SK-N-MC (cell line): Measurements from ENCODE around the gene BTBD18.

ENCODE experiments used
- DNase-seq: peaks from one replicate; pipeline ENCODE4 v3.0.0-alpha.2; 2011; ENCODE audit warnings: low read depth, low spot score
- H3K27ac ChIP-seq: fragments of 200-600 bp; sonication (generic); 2 replicates; pipeline ENCODE4 v1.5.1; 2016; ENCODE audit warnings: mixed run types
- H3K36me3 ChIP-seq: fragments of 200-600 bp; sonication (generic); 2 replicates; pipeline ENCODE4 v1.6.1; 2017; ENCODE audit warnings: antibody characterized with exemption, low read length, mixed read lengths; ENCODE audit not compliant: insufficient read depth
- H3K4me3 ChIP-seq: fragments of 200-600 bp; sonication (generic); 2 replicates; pipeline ENCODE4 v1.5.1; 2016
- H3K9ac ChIP-seq: fragments of 200-600 bp; sonication (generic); 2 replicates; pipeline ENCODE4 v1.8.0; 2017; ENCODE audit warnings: mixed run types, mixed read lengths; ENCODE audit not compliant: insufficient read length
- H3K9me3 ChIP-seq: fragments of 200-600 bp; sonication (generic); 2 replicates; pipeline ENCODE4 v1.6.1; 2017; ENCODE audit warnings: low read depth, mild to moderate bottlenecking, antibody characterized with exemption, low read length, moderate library complexity, mixed read lengths
- EZH2 ChIP-seq: fragments of 200-600 bp; sonication (generic); IDR thresholded peaks from one replicate; pipeline ENCODE4 v1.6.1; 2017; ENCODE audit warnings: antibody characterized with exemption
- FOXP2 ChIP-seq: optimal IDR thresholded peaks from 2 replicates; pipeline ENCODE3; 2011; ENCODE audit warnings: mild to moderate bottlenecking, moderate library complexity; ENCODE audit not compliant: insufficient read depth; ENCODE audit errors: extremely low read length, control extremely low read depth
- POLR2AphosphoS5 ChIP-seq: IDR thresholded peaks from 2 replicates; pipeline ENCODE4 v1.6.1; 2012; ENCODE audit warnings: mild to moderate bottlenecking, low read depth, low read length, borderline replicate concordance

BTBD18 gene, protein sequence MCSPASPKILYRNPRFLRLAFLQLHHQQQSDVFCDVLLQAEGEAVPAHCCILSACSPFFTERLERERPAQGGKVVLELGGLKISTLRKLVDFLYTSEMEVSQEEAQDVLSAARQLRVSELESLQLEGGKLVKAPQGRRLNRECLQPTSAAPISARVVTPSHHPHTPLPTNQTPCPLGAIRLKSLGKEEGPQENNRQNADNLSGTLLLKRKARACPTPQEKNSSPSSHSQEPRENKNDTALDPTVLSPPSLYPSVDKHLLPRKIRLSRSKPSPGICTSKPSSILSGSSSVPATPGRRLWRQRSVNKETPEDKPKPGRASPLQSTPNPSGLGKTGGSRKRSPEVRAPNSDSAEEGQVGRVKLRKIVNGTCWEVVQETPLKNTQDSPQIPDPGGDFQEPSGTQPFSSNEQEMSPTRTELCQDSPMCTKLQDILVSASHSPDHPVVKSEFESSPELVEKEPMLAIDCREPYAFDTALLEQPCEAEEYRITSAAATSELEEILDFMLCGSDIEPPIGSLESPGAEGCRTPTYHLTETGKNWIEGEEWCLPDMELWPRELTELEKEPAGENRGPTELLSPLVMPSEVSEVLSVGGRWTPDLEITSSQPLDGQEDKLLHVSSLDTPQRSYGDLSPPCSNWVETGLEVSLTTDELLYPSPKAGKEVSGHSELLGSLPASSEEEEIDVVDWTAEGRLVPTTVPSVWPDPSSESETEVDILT

DNA sequence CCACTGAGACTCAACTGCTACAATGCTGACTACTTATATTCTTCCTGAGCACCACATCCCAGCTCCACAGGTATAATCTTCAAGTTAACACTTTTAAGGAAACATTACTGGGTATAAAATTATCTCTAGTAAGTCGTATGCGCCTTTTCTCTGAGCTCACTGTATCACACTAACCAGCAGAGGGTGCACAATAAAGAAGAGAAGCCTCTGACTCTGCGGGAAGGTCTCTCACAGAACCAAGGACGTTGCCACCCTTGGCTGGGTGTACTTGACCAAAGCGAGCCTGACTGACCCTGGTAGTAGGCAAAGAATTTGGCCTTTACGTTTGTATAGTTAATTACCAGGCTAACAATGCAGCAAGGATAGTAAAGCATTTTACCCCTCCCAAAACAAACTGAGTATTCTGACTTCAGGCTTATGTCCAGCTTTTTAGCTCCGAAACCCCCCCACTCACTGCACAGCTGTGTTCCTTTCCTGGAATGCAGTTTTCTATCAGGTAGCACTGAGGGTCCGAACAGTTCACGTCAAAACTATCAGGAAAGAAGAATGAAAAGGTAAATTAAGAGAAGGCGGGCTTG is at the start of gene BTBD18:
BTBD18 (minus strand) TSS at position 144 of the 578 bp plus-strand sequence. CDS start 631 bp downstream, outside the sequence.
- no peak within 1 kb of the TSS for H3K4me3 ChIP-seq
- no peak for TF ChIP-seq FOXP2
- 0 out of 2 replicates have a peak, but pooled peaks have one; percentile 17 for TF ChIP-seq POLR2AphosphoS5
- TF ChIP-seq EZH2: no peak
- DNase-seq: no peak
- H3K36me3 ChIP-seq: no peaks in the 10 kb centered on the region
- H3K9me3 ChIP-seq: no peaks in the 10 kb centered on the region
- 0 out of 2 replicates have a peak within 1 kb of the TSS, but pooled peaks have one; percentile 25 for H3K27ac ChIP-seq
- H3K9ac ChIP-seq: no peak within 1 kb of the TSS

DNA sequence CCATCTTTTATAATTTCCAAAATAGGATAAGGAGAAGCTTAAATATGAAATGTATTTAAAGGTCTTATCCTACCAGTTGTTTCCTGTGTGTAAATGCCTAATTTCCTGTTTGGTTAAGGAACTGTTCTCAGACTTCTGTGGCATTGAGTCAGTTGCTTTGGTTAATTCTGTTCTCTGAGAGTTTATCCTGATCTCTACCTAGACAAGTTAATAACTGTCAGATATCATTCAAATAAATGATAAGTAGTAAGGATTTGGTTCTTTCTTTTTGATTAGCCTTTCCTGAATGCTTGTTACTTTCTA is 49.5 kb upstream of the BTBD18 start:
- H3K9me3 ChIP-seq: no peaks in the 10 kb centered on the region
- peaks cover 75% of the 10 kb centered on the region for H3K36me3 ChIP-seq
- no peak overlapping the region for H3K27ac ChIP-seq
- H3K4me3 ChIP-seq: no peak overlapping the region
- no peak for DNase-seq
- H3K9ac ChIP-seq: peak overlapping the region; percentile 20
- TF ChIP-seq FOXP2 (no peak), POLR2AphosphoS5 (no peak), EZH2 (no peak)

DNA sequence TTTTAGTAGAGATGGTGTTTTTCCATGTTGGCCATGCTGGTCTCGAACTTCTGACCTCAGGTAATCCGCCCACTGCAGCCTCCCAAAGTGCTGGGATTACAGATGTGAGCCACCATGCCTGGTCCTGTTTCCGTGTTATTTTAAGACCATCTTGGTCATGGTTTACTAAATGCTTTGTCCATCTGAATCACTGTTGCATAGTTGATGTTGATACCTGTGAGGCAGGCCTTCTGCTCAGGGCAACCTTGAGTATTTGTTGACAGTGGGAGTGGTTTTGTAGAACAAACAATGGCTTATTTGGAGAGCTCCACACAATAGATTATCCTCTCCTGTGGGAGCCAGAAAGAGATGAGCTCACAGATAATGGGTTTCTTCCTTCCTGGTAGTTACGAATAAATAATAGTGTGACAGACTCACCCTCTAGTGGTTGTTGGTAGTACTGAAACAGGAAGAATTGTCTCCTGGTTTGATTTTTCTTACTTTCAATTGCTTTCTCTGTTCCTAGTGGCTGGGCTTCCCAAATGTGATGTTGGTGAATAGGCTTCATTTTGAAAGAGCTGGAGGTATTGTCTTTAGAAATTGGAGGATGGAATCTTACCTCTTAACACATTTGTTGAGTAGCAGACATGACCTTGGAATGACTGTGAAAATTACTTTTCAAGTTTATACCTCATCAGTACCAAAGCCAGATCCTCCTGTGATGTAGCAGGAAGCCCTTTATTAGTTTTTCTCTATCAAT is 49.0 kb upstream of the BTBD18 start:
- H3K36me3 ChIP-seq: peaks cover 75% of the 10 kb centered on the region
- no peak for TF ChIP-seq EZH2
- TF ChIP-seq POLR2AphosphoS5: no peak
- TF ChIP-seq FOXP2: no peak
- no peak overlapping the region for H3K4me3 ChIP-seq
- DNase-seq: peak; percentile 48
- H3K9ac ChIP-seq: peak overlapping the region; percentile 20
- no peak overlapping the region for H3K27ac ChIP-seq
- H3K9me3 ChIP-seq: no peaks in the 10 kb centered on the region

DNA sequence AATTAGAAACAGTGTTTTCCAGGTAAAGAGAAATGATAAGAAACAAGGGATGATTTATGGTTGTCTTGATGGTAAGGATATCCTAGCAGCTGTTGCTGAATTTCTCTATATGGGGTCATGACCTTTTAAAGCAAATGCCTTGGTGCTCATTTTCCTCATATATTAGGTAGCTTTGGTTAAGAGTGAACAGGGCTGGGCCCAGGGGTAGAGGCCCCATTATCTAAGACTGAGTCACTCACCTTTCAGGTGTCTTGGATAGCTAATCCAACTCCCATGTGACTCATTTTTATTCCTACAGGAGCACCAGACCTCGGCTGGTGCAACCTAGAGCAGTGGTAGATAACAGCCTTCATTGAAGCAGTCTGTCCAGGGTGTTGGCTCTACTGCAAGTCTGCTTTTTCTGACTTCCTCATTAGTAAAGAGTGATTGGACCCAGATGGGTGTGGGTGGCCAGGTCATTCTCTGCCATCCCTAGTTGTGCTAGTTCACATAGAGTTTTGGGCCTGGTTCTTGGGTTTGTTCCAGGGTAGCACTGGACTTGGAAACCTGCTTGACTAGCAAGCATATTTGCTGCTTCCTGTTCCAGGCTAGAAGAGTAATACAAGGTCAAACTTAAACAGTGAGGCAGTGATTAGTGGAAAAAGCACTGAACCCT is 47.4 kb upstream of the BTBD18 start:
- H3K9ac ChIP-seq: no peak overlapping the region

DNA sequence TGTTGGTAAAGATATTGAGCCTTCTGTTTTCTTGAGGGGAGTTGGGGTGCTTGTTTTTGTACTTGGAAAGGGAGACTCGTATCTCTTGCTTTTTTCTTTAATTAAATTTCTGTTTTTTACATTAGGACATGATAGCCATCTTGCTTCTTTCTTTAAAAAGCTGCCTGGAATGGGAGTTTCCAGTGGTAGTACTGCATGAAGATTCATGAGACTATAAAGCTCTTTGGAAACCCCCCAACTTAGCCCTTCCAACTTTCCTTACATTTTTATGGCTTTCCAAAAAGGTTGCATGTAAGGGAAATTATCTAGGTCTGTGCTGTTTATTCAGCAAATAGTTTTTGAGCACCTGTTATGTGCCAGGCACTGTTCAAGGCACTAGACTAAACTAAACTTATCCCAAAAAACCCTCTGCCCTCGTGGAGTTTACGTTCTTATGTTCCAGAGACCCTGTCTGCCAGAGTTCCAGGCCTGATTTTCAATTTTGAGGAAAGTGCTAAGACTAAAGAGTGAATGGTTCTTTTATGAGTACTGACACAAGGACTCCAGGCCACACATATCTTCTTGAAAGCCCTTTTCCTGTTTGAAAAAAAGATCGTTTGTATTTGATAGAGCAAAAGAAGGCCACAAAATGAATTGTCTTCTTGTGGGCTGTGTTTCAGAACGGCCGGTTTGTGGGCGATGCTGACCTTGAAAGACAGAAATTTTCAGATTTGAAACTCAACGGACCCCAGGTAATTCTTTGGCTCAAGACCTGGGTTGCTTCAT is 41.9 kb upstream of the BTBD18 start:
- Histone ChIP-seq H3K9ac (no peak overlapping the region), H3K9me3 (no peaks in the 10 kb centered on the region), H3K36me3 (peaks cover 42% of the 10 kb centered on the region), H3K4me3 (no peak overlapping the region), H3K27ac (peak overlapping the region; percentile 78)
- TF ChIP-seq EZH2 (no peak), FOXP2 (no peak), POLR2AphosphoS5 (no peak)
- DNase-seq: no peak

More for the DNA sequence above, 47.4 kb upstream of the BTBD18 start:
- H3K4me3 ChIP-seq: no peak overlapping the region
- no peak for DNase-seq
- peaks cover 71% of the 10 kb centered on the region for H3K36me3 ChIP-seq
- TF ChIP-seq EZH2: no peak
- TF ChIP-seq POLR2AphosphoS5: no peak
- TF ChIP-seq FOXP2: no peak
- H3K9me3 ChIP-seq: no peaks in the 10 kb centered on the region
- H3K27ac ChIP-seq: peak overlapping the region; percentile 28; the same call in 1 of the 2 replicates

DNA sequence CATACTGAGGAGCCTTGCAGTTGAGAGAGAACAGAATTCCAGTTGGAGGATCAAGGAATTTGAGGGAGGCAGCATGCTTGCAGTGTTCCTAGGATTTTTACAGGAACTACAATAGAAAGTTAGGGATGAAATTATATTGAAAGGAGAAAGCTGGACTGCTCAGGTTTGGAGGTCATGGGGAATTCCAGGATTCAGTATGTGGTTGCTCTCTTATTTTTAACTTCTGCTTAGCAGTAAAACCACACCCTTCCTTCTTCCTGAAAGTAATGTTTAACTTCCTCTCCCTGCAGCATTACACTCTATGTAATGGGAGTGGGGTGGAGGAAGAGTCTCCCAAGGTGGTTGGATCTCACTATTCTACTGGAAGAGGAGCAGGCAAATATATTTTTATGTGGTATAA is 41.3 kb upstream of the BTBD18 start:
- H3K9me3 ChIP-seq: no peaks in the 10 kb centered on the region
- no peak overlapping the region for H3K9ac ChIP-seq
- TF ChIP-seq FOXP2: no peak
- TF ChIP-seq EZH2: no peak
- no peak for TF ChIP-seq POLR2AphosphoS5
- H3K27ac ChIP-seq: peak overlapping the region; percentile 78; the same call in 1 of the 2 replicates
- DNase-seq: peak; percentile 40
- H3K4me3 ChIP-seq: 0 out of 2 replicates have a peak overlapping the region, but pooled peaks have one; percentile 29
- peaks cover 39% of the 10 kb centered on the region for H3K36me3 ChIP-seq

DNA sequence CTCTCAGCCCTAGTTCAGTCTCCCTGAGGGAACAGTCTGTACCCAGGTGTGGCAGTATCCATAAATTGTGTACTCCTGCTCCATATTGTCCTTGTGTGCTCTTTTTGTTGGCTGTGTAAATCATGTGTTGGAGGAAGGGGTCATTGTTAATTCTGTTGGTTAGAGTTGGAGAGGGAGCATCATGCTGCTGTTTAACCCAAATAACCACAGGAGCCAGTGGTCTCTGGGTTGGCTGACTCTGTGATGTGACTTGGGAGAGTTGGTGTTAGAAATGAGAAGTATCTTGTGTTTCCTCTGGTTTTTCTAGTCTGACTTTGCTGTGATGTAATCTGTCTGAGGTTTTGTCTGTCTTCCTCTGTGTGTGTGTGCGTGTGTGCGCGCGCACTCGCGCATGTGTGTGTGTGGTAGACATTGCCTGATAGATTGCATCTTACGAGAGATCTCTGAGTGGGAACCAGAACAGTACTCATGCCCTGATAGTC is 40.5 kb upstream of the BTBD18 start:
- Histone ChIP-seq H3K36me3 (peaks cover 39% of the 10 kb centered on the region), H3K9ac (no peak overlapping the region)

More for the DNA sequence above, 40.5 kb upstream of the BTBD18 start:
- H3K9me3 ChIP-seq: no peaks in the 10 kb centered on the region
- no peak for DNase-seq
- TF ChIP-seq FOXP2 (no peak), EZH2 (no peak), POLR2AphosphoS5 (no peak)
- H3K27ac ChIP-seq: 0 out of 2 replicates have a peak overlapping the region, but pooled peaks have one; percentile 26
- H3K4me3 ChIP-seq: no peak overlapping the region
